HG03342 (cell line): ENCODE measurements around the gene LMNA.
"Not testable (repeated sequence)": the region's sequence is repeated elsewhere in the genome, so short reads cannot be mapped to it uniquely, and the experiment has no call there.

Experiments used
- ATAC-seq: cut with Tn5 transposase; IDR thresholded peaks from one replicate; pipeline ENCODE4 v1.9.1; 2021; ENCODE audit warnings: mild to moderate bottlenecking, moderate library complexity; ENCODE audit not compliant: unreplicated experiment

LMNA gene

GRCh38 chr1:156120318-156120717 is 5.8 kb downstream of the LMNA start:
- no peak for ATAC-seq

- ATAC-seq: not testable (repeated sequence)
Observed at GRCh38 chr1:156121005-156121404, 6.5 kb downstream of the LMNA start.

- no peak for ATAC-seq
Observed at GRCh38 chr1:156121457-156121856, 6.9 kb downstream of the LMNA start.

GRCh38 chr1:156122086-156122485 is 7.6 kb downstream of the LMNA start:
- ATAC-seq: no peak

- ATAC-seq: no peak
Observed at GRCh38 chr1:156122519-156123355, 8.2 kb downstream of the LMNA start.

- ATAC-seq: no peak
Observed at GRCh38 chr1:156123356-156124196, 9.1 kb downstream of the LMNA start.

- ATAC-seq: no peak
Observed at GRCh38 chr1:156124557-156125483, 10.3 kb downstream of the LMNA start.

GRCh38 chr1:156125544-156125943 is 11.0 kb downstream of the LMNA start:
- ATAC-seq: not testable (repeated sequence)

- ATAC-seq: peak; percentile 39
Observed at GRCh38 chr1:156126043-156126629, 11.6 kb downstream of the LMNA start.

GRCh38 chr1:156126630-156127534 is 12.4 kb downstream of the LMNA start:
- ATAC-seq: peak; percentile 36

GRCh38 chr1:156128308-156128653 is 13.8 kb downstream of the LMNA start:
- no peak for ATAC-seq

GRCh38 chr1:156128654-156129597 is 14.4 kb downstream of the LMNA start:
- ATAC-seq: no peak

GRCh38 chr1:156129687-156130577 is 15.4 kb downstream of the LMNA start:
- no peak for ATAC-seq

- no peak for ATAC-seq
Observed at GRCh38 chr1:156130578-156130942, 16.0 kb downstream of the LMNA start.

GRCh38 chr1:156134716-156135435 is 20.4 kb downstream of the LMNA start:
- no peak for ATAC-seq

- no peak for ATAC-seq
Observed at GRCh38 chr1:156135930-156136871, 21.7 kb downstream of the LMNA start.
